Testis (tissue), 5 donors: ENCODE measurements around the gene NUDT6. TPM values are rescaled to one million over a fixed set of nuclear protein-coding genes. Genes with fewer than 3 reads are reported as not detected.

ENCODE experiments used
- DNase-seq: peaks from one replicate; pipeline ENCODE4 v3.0.0-alpha.2; 2019
- H3K27ac ChIP-seq, 2 donors: fragments of 200-600 bp; sonication (generic); one replicate each; pipeline ENCODE4 v1.5.1; 2019
- H3K27me3 ChIP-seq: fragments of 200-600 bp; sonication (generic); one replicate; pipeline ENCODE4 v1.5.1; 2019
- H3K36me3 ChIP-seq: fragments of 200-600 bp; sonication (generic); one replicate; pipeline ENCODE4 v1.5.1; 2017; ENCODE audit warnings: low read depth; ENCODE audit errors: missing control alignments
- H3K4me1 ChIP-seq: fragments of 200-600 bp; sonication (generic); one replicate; pipeline ENCODE4 v1.5.1; 2019
- H3K4me3 ChIP-seq, 2 donors: fragments of 200-600 bp; sonication (generic); one replicate each; pipeline ENCODE4 v1.5.1; 2017 to 2019
- H3K9me3 ChIP-seq: fragments of 200-600 bp; sonication (generic); one replicate; pipeline ENCODE4 v1.5.1; 2017
- CTCF ChIP-seq, 3 experiments: fragments of 450-650 bp in 2 of 3; fragments of 200-600 bp in 1 of 3; sonication (generic) in 1 of 3; IDR thresholded peaks; one replicate each; pipeline ENCODE4 v1.5.1; 2016 to 2019; ENCODE audit warnings: antibody characterized with exemption in 3 of 3, mild to moderate bottlenecking in 2 of 3, moderate library complexity in 1 of 3
- POLR2A ChIP-seq: fragments of 450-650 bp; IDR thresholded peaks from one replicate; pipeline ENCODE4 v1.6.1; 2017; ENCODE audit warnings: antibody characterized with exemption, mild to moderate bottlenecking, moderate library complexity
- WGBS, 2 donors: methylation state at CpG; one replicate each; pipeline ENCODE4 v1.1.5; 2018; 5-methylcytosine and 5-hydroxymethylcytosine counted together
- intact Hi-C: fragments of 100-400 bp; cut with DNase I; formaldehyde crosslinking; loops from one replicate; pipeline ENCODE4 v1.15.1; 2023; ENCODE audit warnings: low total_unique reads
- long read RNA-seq, 2 donors: transcript quantifications; one replicate each; lab custom pipeline, GENCODE V29; 2026
- polyA plus RNA-seq: library from polyadenylated mRNA; stranded (reverse); fragments of 350-450 nt; fragmentation: Illumina TruSeq; extraction: RNeasy Lipid Tissue Mini Kit (QIAGEN cat#74804); gene quantifications from one replicate; pipeline ENCODE4 v1.2.3, GENCODE V29; 2014; ENCODE audit warnings: low read depth, low replicate concordance; ENCODE audit not compliant: insufficient read depth
- total RNA-seq, 2 donors: library from RNA; depleted of rRNA; stranded (reverse); fragments of >200 nt; gene quantifications; one replicate each; pipeline ENCODE4 v1.2.3, GENCODE V29; 2016

Gene NUDT6
- total RNA-seq, result 10 to 100 TPM; 12.0 to 15.4 TPM
- polyA plus RNA-seq, result 16.6 TPM
- long read RNA-seq, donor 1, partial matches to known transcripts, result 0 of 1 reads
- long read RNA-seq, donor 1, other reads (novel, unspliced or antisense), result 0 of 1 reads
- long read RNA-seq, donor 2, partial matches to known transcripts, result 0 of 1 reads
- long read RNA-seq, donor 2, other reads (novel, unspliced or antisense), result 0 of 1 reads

GRCh38 chr4:122921971-122922876 lies at the start of gene NUDT6:
TSS of gene NUDT6 (minus strand) at chr4:122922597. CDS start at chr4:122922572, 25 bp downstream.
- intact Hi-C loops, result no loop called here
- H3K4me3 ChIP-seq, result peak within 1 kb of the TSS; percentile 89 to 91
- H3K4me1 ChIP-seq, result peaks cover 6% of the 10 kb centered on the region
- 0 to 1% methylated on average over 28 to 62 of the region's 63 CpGs for WGBS, 2 donors
- peak within 1 kb of the TSS; percentile 76 to 82 for H3K27ac ChIP-seq
- no peaks in the 10 kb centered on the region for H3K36me3 ChIP-seq
- no peaks in the 10 kb centered on the region for H3K9me3 ChIP-seq
- DNase-seq, result peak; percentile 87
- no peak for TF ChIP-seq POLR2A
- TF ChIP-seq CTCF (IDR thresholded peaks at IDR 0.05), result no peak
- H3K27me3 ChIP-seq, result no peaks in the 10 kb centered on the region

- Histone ChIP-seq H3K4me1 (no peaks in the 10 kb centered on the region), H3K27me3 (no peaks in the 10 kb centered on the region), H3K9me3 (no peaks in the 10 kb centered on the region), H3K27ac (no peak overlapping the region), H3K4me3 (no peak overlapping the region), H3K36me3 (no peaks in the 10 kb centered on the region)
- WGBS, 2 donors, result 73 to 80% methylated on average over 6 of the region's 6 CpGs
- no peak for TF ChIP-seq POLR2A
- no peak for TF ChIP-seq CTCF (IDR thresholded peaks at IDR 0.05)
- no peak for DNase-seq
- intact Hi-C loops, result no loop called here
These were observed 45.9 kb upstream of the NUDT6 start for GRCh38 chr4:122968227-122968812.

- TF ChIP-seq CTCF (IDR thresholded peaks at IDR 0.05) (no peak), POLR2A (no peak)
- Histone ChIP-seq H3K27ac (no peak overlapping the region), H3K36me3 (no peaks in the 10 kb centered on the region), H3K4me3 (no peak overlapping the region), H3K4me1 (no peaks in the 10 kb centered on the region), H3K27me3 (no peaks in the 10 kb centered on the region), H3K9me3 (no peaks in the 10 kb centered on the region)
- WGBS, 2 donors, result 92 to 96% methylated on average over 3 of the region's 3 CpGs
- intact Hi-C loops, result no loop called here
- no peak for DNase-seq
These were observed 44.8 kb upstream of the NUDT6 start for GRCh38 chr4:122967231-122967630.

- 86 to 88% methylated on average over 4 of the region's 4 CpGs for WGBS, 2 donors
- Histone ChIP-seq H3K9me3 (no peaks in the 10 kb centered on the region), H3K36me3 (no peaks in the 10 kb centered on the region), H3K4me1 (no peaks in the 10 kb centered on the region), H3K27me3 (no peaks in the 10 kb centered on the region), H3K27ac (no peak overlapping the region), H3K4me3 (no peak overlapping the region)
- DNase-seq, result no peak
- intact Hi-C loops, result no loop called here
- no peak for TF ChIP-seq POLR2A
- no peak for TF ChIP-seq CTCF (IDR thresholded peaks at IDR 0.05)
These were observed 43.8 kb upstream of the NUDT6 start for GRCh38 chr4:122966201-122966600.
